Measurements from ENCODE around the gene CGREF1. TPM values are rescaled to one million over a fixed set of nuclear protein-coding genes. Genes with fewer than 3 reads are reported as not detected.

CGREF1 gene
- total and polyA plus RNA-seq, 11 donors: 0.24 to 2.7 (median 0.92) TPM; not detected in 1

GRCh38 chr2:27086724-27087593, 32.0 kb downstream of the CGREF1 start, which contains the start of gene KHK:
Gene KHK, plus strand, starts transcription at chr2:27086772. Its CDS starts 488 bp downstream, at chr2:27087260.
- WGBS, 4 donors: 5 to 18% (median 11%) methylated on average over 32 to 54 of the region's 54 CpGs
- peaks cover 4 to 38% (median 21%) of the 10 kb centered on the region in 12 donors for H3K4me1 ChIP-seq
- intact Hi-C loops (cut with DNase I): loop anchor here in 9 of 10 donors (1.0 to 10.0 kb wide), 8 partner anchors 35 to 126 kb away; partner anchors contain the start of genes TMEM214 (in 5 of the 9) and AGBL5 (in 3 of the 9)

GRCh38 chr2:27086090-27086723, 32.7 kb downstream of the CGREF1 start:
- 0 to 1% (median 0%) methylated on average over 28 to 81 of the region's 81 CpGs for WGBS, 4 donors
- H3K27ac ChIP-seq: peak overlapping the region; percentile 78 to 96 (median 94)
- DNase-seq (peak; percentile 94 to 98 (median 96)), ATAC-seq (peak; percentile 79 to 90 (median 88))
- intact Hi-C loops (cut with DNase I): loop anchor here in 9 of 10 donors (1.0 to 10.0 kb wide), 8 partner anchors 34 to 125 kb away; partner anchors contain the start of genes TMEM214 (in 5 of the 9) and AGBL5 (in 3 of the 9)
- no peaks in the 10 kb centered on the region for H3K9me3 ChIP-seq
- H3K36me3 ChIP-seq: peaks cover 0 to 3% (median 0%) of the 10 kb centered on the region in 9 donors
- peak overlapping the region; percentile 54 to 88 (median 74) for H3K4me3 ChIP-seq
- no peaks in the 10 kb centered on the region for H3K27me3 ChIP-seq
- peaks cover 4 to 46% (median 28%) of the 10 kb centered on the region in 12 donors for H3K4me1 ChIP-seq
- TF ChIP-seq POLR2A (IDR thresholded peaks at IDR 0.05) (peak in 1 of 2 donors; percentile 69), CTCF (IDR thresholded peaks at IDR 0.05) (peak; percentile 75 to 96 (median 94))

More at GRCh38 chr2:27086724-27087593, 32.0 kb downstream of the CGREF1 start, which contains the start of gene KHK:
- TF ChIP-seq CTCF (IDR thresholded peaks at IDR 0.05) (peak in 2 of 12 donors; percentile 19 to 55), POLR2A (IDR thresholded peaks at IDR 0.05) (no peak)
- DNase-seq: peak; percentile 51 to 79 (median 65)
- H3K27me3 ChIP-seq: no peaks in the 10 kb centered on the region
- H3K36me3 ChIP-seq: peaks cover 0 to 3% (median 0%) of the 10 kb centered on the region in 9 donors
- peak within 1 kb of the TSS; percentile 54 to 88 (median 74) for H3K4me3 ChIP-seq
- H3K27ac ChIP-seq: peak within 1 kb of the TSS; percentile 78 to 96 (median 94)
- no peaks in the 10 kb centered on the region for H3K9me3 ChIP-seq
- peak in 3 of 4 donors; percentile 0 to 50 (median 16) for ATAC-seq

GRCh38 chr2:27085673-27086089, 33.2 kb downstream of the CGREF1 start:
- TF ChIP-seq CTCF (IDR thresholded peaks at IDR 0.05) (peak in 11 of 12 donors; percentile 20 to 71 (median 47)), POLR2A (IDR thresholded peaks at IDR 0.05) (peak in 1 of 2 donors; percentile 36)
- Histone ChIP-seq H3K4me3 (peak overlapping the region; percentile 54 to 88 (median 74)), H3K27me3 (no peaks in the 10 kb centered on the region), H3K27ac (peak overlapping the region; percentile 78 to 96 (median 94)), H3K36me3 (peaks cover 0 to 3% (median 0%) of the 10 kb centered on the region in 9 donors), H3K4me1 (peaks cover 4 to 50% (median 29%) of the 10 kb centered on the region in 12 donors), H3K9me3 (no peaks in the 10 kb centered on the region)
- intact Hi-C loops (cut with DNase I): loop anchor here (1.0 to 10.0 kb wide), 8 partner anchors 33 to 125 kb away; partner anchors contain the start of genes TMEM214 (in 5 of the 10) and AGBL5 (in 3 of the 10)
- peak; percentile 27 to 65 (median 60) for ATAC-seq
- 0 to 2% (median 1%) methylated on average over 24 to 38 of the region's 38 CpGs for WGBS, 4 donors
- peak; percentile 81 to 90 (median 86) for DNase-seq

Measured in heart left ventricle (tissue), 16 donors.